GM23338 (cell line): ENCODE results near the gene FGD4.

Experiments used
- CREB1 ChIP-seq: fragments of 250-450 bp; sonication (Bioruptor Pico); IDR thresholded peaks from 2 replicates; pipeline ENCODE4 v1.5.0; 2020; ENCODE audit warnings: low read depth, mild to moderate bottlenecking, moderate library complexity
- EZH2 ChIP-seq: fragments of 200-600 bp; sonication (generic); IDR thresholded peaks from one replicate; pipeline ENCODE4 v1.8.0; 2017; ENCODE audit warnings: antibody characterized with exemption, mild to moderate bottlenecking, low read depth; ENCODE audit not compliant: unreplicated experiment
- EZH2phosphoT487 ChIP-seq: fragments of 200-600 bp; sonication (generic); IDR thresholded peaks from one replicate; pipeline ENCODE4 v1.8.1; 2018; ENCODE audit warnings: antibody characterized with exemption; ENCODE audit not compliant: unreplicated experiment
- JUNB ChIP-seq: IDR thresholded peaks from one replicate; pipeline ENCODE4 v1.6.1; 2016; ENCODE audit warnings: antibody characterized with exemption; ENCODE audit not compliant: unreplicated experiment
- POLR2AphosphoS5 ChIP-seq: IDR thresholded peaks from 2 replicates; pipeline ENCODE4 v1.6.1; 2016; ENCODE audit warnings: antibody characterized with exemption, low read depth
- REST ChIP-seq: IDR thresholded peaks from one replicate; pipeline ENCODE4 v1.6.1; 2018; ENCODE audit warnings: antibody characterized with exemption; ENCODE audit not compliant: unreplicated experiment
- ZNF114 ChIP-seq: fragments of 250-450 bp; sonication (Bioruptor Pico); IDR thresholded peaks from 2 replicates; pipeline ENCODE4 v1.5.0; 2020; ENCODE audit warnings: mild to moderate bottlenecking, moderate library complexity
- ZNF331 ChIP-seq: fragments of 250-450 bp; sonication (Bioruptor Pico); IDR thresholded peaks from 2 replicates; pipeline ENCODE4 v1.5.0; 2020; ENCODE audit warnings: low read depth, mild to moderate bottlenecking, moderate library complexity
- TF ChIP-seq, protein P1 (sequence below), 2 experiments: fragments of 200-600 bp in 1 of 2; sonication (generic) in 1 of 2; conservative IDR thresholded peaks; 2 replicates each; pipeline versions ENCODE4 v1.5.1 to v1.6.1; 2016 to 2017; ENCODE audit warnings: antibody characterized with exemption in 2 of 2, low read depth in 2 of 2, mild to moderate bottlenecking in 2 of 2, moderate library complexity in 1 of 2
- TF ChIP-seq, protein P2 (sequence below): IDR thresholded peaks from 2 replicates; pipeline ENCODE4 v1.6.1; 2016; ENCODE audit warnings: antibody characterized with exemption

GRCh38 chr12:32397696-32398095 is 1.7 kb upstream of the FGD4 start:
- TF ChIP-seq, protein P1, sequence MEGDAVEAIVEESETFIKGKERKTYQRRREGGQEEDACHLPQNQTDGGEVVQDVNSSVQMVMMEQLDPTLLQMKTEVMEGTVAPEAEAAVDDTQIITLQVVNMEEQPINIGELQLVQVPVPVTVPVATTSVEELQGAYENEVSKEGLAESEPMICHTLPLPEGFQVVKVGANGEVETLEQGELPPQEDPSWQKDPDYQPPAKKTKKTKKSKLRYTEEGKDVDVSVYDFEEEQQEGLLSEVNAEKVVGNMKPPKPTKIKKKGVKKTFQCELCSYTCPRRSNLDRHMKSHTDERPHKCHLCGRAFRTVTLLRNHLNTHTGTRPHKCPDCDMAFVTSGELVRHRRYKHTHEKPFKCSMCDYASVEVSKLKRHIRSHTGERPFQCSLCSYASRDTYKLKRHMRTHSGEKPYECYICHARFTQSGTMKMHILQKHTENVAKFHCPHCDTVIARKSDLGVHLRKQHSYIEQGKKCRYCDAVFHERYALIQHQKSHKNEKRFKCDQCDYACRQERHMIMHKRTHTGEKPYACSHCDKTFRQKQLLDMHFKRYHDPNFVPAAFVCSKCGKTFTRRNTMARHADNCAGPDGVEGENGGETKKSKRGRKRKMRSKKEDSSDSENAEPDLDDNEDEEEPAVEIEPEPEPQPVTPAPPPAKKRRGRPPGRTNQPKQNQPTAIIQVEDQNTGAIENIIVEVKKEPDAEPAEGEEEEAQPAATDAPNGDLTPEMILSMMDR (conservative IDR thresholded peaks at IDR 0.05; ENCODE audit: low read depth in 2 of 2): no peak
- TF ChIP-seq REST (no peak), CREB1 (CRISPR knock-in tag) (no peak), EZH2 (no peak), EZH2phosphoT487 (no peak), ZNF114 (CRISPR knock-in tag) (no peak), POLR2AphosphoS5 (no peak), ZNF331 (CRISPR knock-in tag) (no peak), JUNB (no peak)
- TF ChIP-seq, protein P2, sequence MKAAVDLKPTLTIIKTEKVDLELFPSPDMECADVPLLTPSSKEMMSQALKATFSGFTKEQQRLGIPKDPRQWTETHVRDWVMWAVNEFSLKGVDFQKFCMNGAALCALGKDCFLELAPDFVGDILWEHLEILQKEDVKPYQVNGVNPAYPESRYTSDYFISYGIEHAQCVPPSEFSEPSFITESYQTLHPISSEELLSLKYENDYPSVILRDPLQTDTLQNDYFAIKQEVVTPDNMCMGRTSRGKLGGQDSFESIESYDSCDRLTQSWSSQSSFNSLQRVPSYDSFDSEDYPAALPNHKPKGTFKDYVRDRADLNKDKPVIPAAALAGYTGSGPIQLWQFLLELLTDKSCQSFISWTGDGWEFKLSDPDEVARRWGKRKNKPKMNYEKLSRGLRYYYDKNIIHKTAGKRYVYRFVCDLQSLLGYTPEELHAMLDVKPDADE: no peak
